CD8-positive, alpha-beta memory T cell (primary cell): ENCODE results near the gene MAMSTR. TPM values are rescaled to one million over a fixed set of nuclear protein-coding genes. Genes with fewer than 3 reads are reported as not detected.

Experiments
- CTCF ChIA-PET: fragments of 350-600 bp; sonication (Branson Sonifier 250); formaldehyde crosslinking; loops from one replicate; lab custom pipeline; 2021; ENCODE audit warnings: antibody characterized with exemption; lab: Charles Lee
- POLR2A ChIA-PET: fragments of 350-600 bp; sonication (Branson Sonifier 250); formaldehyde crosslinking; loops from one replicate; lab custom pipeline; 2021; ENCODE audit warnings: antibody characterized with exemption; lab: Charles Lee
- DNase-seq, 5 donors: peaks; one replicate each; pipeline versions ENCODE4 v3.0.0 to v3.0.0-alpha.2; 2020 to 2022; ENCODE audit warnings: mixed read lengths in 1 of 5
- H3K27ac ChIP-seq: one replicate; pipeline ENCODE4 v1.7.0; 2013; ENCODE audit warnings: low read depth, mild to moderate bottlenecking, low read length, moderate library complexity
- H3K27me3 ChIP-seq: 2 replicates; pipeline ENCODE4 v1.7.0; 2013; ENCODE audit warnings: low read length, mild to moderate bottlenecking; ENCODE audit not compliant: insufficient read depth, poor library complexity, severe bottlenecking
- H3K36me3 ChIP-seq: 2 replicates; pipeline ENCODE4 v1.7.0; 2013; ENCODE audit warnings: mild to moderate bottlenecking, low read length, moderate library complexity; ENCODE audit not compliant: insufficient read depth
- H3K4me1 ChIP-seq: 2 replicates; pipeline ENCODE4 v1.7.0; 2013; ENCODE audit warnings: mild to moderate bottlenecking, low read length, moderate library complexity; ENCODE audit not compliant: insufficient read depth
- H3K4me3 ChIP-seq: 2 replicates; pipeline ENCODE4 v1.7.0; 2013; ENCODE audit warnings: mild to moderate bottlenecking, low read length
- H3K9me3 ChIP-seq: 2 replicates; pipeline ENCODE4 v1.7.0; 2013; ENCODE audit warnings: mild to moderate bottlenecking, low read length
- H3K27ac Mint-ChIP-seq, 8 donors: one replicate each; pipeline ENCODE4 v1.8.0; 2020 to 2021; ENCODE audit warnings: mixed read lengths in 8 of 8, mild to moderate bottlenecking in 6 of 8, inconsistent platforms in 3 of 8, moderate library complexity in 3 of 8
- H3K27me3 Mint-ChIP-seq, 2 donors: one replicate each; pipeline ENCODE4 v1.8.0; 2020 to 2021; ENCODE audit warnings: mixed read lengths in 2 of 2, mild to moderate bottlenecking in 1 of 2, moderate library complexity in 1 of 2
- H3K36me3 Mint-ChIP-seq, 3 donors: one replicate each; pipeline ENCODE4 v1.8.0; 2020 to 2021; ENCODE audit warnings: mixed read lengths in 3 of 3, inconsistent platforms in 1 of 3, mild to moderate bottlenecking in 1 of 3
- H3K4me1 Mint-ChIP-seq, 3 donors: one replicate each; pipeline ENCODE4 v1.8.0; 2020 to 2021; ENCODE audit warnings: mixed read lengths in 3 of 3, inconsistent platforms in 1 of 3, mild to moderate bottlenecking in 1 of 3
- H3K4me3 Mint-ChIP-seq, 7 donors: one replicate each; pipeline ENCODE4 v1.8.0; 2020 to 2021; ENCODE audit warnings: mixed read lengths in 7 of 7, mild to moderate bottlenecking in 6 of 7, moderate library complexity in 4 of 7, inconsistent platforms in 2 of 7
- H3K9me3 Mint-ChIP-seq, 5 donors: one replicate each; pipeline ENCODE4 v1.8.0; 2020 to 2022; ENCODE audit warnings: mixed read lengths in 5 of 5, mild to moderate bottlenecking in 3 of 5, moderate library complexity in 2 of 5, inconsistent platforms in 1 of 5
- polyA plus RNA-seq: library from polyadenylated mRNA; unstranded; fragments of 300-500 nt; fragmentation: Illumina TruSeq; gene quantifications from one replicate; pipeline ENCODE4 v1.2.3, GENCODE V29; 2021
- total RNA-seq, 2 experiments: library from RNA; stranded (reverse); gene quantifications; one replicate each; pipeline ENCODE4 v1.2.3, GENCODE V29; 2021

The MAMSTR gene
- total and polyA plus RNA-seq, 3 experiments from 2014 or later, result 0.40 to 0.69 (median 0.68) TPM

DNA sequence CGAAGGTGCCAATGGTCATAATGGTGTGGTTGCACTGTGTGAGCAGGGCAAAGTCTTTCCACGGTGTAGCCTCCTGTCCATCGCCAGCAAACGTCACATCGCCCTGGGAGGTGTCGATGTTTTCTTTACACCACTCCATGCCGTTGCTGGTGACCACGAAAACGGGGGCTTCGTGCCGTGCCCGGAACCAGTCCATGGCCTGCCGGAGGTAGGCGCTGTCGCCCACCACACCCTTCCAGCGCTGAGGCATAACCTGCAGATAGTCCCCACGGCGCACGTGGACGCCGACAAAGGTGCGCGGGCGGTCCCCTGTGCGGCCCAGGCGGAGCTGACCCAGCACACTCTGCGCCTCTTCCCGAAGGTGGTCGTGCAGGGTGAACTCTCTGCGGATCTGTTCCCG, 30.8 kb upstream of the MAMSTR start:
- no peak for DNase-seq
- peaks cover 22% of the 10 kb centered on the region for H3K4me1 ChIP-seq
- H3K27me3 ChIP-seq, result peaks cover 7% of the 10 kb centered on the region
- Mint-ChIP-seq H3K4me3 (no peak overlapping the region), H3K27me3 (peaks cover 26 to 51% of the 10 kb centered on the region in 2 donors), H3K36me3 (peaks cover 0 to 2% (median 0%) of the 10 kb centered on the region in 3 donors), H3K4me1 (peaks cover 21 to 23% (median 22%) of the 10 kb centered on the region in 3 donors), H3K27ac (no peak overlapping the region), H3K9me3 (no peaks in the 10 kb centered on the region)
- no peak overlapping the region for H3K4me3 ChIP-seq
- ChIA-PET POLR2A (no interaction called here), CTCF (interaction anchor here (1.4 kb wide), 1 partner anchor 11 kb away, joined by 5 read pairs; no protein-coding TSS in a partner anchor)
- no peak overlapping the region for H3K27ac ChIP-seq
- no peaks in the 10 kb centered on the region for H3K9me3 ChIP-seq
- no peaks in the 10 kb centered on the region for H3K36me3 ChIP-seq

DNA sequence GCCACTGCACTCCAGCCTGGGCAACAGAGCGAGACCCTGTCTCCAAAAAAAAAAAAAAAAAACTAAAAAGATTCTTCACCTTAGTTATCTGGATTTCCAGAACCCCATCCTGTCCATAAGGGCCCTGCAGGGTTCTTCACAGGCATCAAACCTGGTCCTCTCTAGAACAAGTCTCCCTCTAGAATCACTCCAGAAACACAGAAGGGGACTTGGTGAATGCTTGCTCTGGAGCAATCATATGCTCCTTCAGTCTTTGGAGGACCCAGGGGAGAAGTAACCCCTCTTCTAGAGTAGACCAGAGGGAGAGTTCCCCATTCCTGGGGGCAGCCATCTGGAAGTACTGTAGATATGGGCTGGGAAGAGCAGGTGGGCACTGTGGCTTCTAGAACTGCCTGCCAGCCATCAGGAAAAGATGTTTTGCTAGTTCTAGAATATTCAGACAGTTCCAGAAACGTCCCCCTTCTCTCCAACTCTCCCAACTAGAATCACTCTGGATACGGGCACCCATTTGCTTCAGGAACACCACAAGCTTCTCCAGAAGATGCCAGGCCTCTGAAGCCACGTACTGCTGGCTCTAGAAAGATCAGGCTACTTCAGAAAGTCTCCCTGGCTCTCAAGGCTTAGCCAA, 30.2 kb upstream of the MAMSTR start:
- H3K27me3 ChIP-seq, result peaks cover 7% of the 10 kb centered on the region
- CTCF ChIA-PET, result no interaction called here
- H3K4me1 Mint-ChIP-seq, result peaks cover 22 to 23% (median 23%) of the 10 kb centered on the region in 3 donors
- H3K9me3 ChIP-seq, result no peaks in the 10 kb centered on the region
- no peaks in the 10 kb centered on the region for H3K9me3 Mint-ChIP-seq
- H3K4me3 Mint-ChIP-seq, result peak overlapping the region in 1 of 7 donors; percentile 11
- no peak overlapping the region for H3K27ac Mint-ChIP-seq
- no peaks in the 10 kb centered on the region for H3K36me3 ChIP-seq
- H3K4me3 ChIP-seq, result no peak overlapping the region
- H3K27me3 Mint-ChIP-seq, result peaks cover 25 to 53% of the 10 kb centered on the region in 2 donors
- H3K36me3 Mint-ChIP-seq, result peaks cover 0 to 2% (median 0%) of the 10 kb centered on the region in 3 donors
- POLR2A ChIA-PET, result no interaction called here
- no peak overlapping the region for H3K27ac ChIP-seq
- DNase-seq, result no peak
- peaks cover 22% of the 10 kb centered on the region for H3K4me1 ChIP-seq

DNA sequence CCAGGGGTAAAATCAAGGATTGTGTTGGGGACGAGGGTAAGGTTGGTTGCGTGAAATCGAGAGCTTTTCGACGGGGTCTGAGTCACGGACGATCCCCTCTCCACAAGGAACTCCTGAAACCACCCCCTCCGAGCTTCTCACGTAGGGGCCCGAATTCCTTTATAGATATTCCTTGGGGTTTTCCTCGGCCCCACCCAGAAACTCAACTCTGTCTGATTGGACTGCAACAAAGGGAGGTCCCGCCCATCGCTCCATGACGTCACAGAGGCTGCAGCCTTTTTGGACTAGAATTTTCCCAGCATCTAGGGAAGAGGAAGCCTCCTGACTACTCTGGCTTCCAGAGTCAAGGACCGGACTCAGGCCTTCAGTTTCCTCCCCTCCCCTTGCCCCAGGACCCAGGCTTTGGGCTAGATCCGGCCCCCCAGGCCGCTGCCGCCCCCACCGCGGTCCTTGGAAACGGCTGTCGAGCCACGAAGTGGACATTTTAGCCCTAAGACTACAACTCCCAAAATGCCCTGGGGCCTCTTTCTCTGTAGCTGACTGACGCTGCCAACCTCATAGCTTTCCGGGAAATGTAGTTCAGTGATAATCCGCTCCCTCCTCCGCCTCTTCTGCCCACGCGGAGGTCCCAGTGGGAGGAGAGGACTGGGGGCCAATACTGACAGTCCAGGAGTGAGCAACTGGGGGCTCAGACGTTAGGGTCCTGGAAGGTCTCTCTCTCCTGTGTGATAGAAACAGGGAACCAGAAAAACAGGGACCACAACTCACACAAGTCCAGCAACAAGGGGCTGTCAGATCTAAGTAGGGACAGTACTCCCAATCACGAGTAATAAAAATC, 27.4 kb upstream of the MAMSTR start, which contains the start of gene IZUMO1:
IZUMO1 (minus strand) TSS at position 172 of the 838 bp plus-strand sequence. CDS start 1,050 bp downstream, outside the sequence.
- no peaks in the 10 kb centered on the region for H3K36me3 ChIP-seq
- Mint-ChIP-seq H3K9me3 (no peaks in the 10 kb centered on the region), H3K4me1 (peaks cover 10 to 11% (median 11%) of the 10 kb centered on the region in 3 donors), H3K27me3 (peaks cover 17 to 38% of the 10 kb centered on the region in 2 donors), H3K27ac (peak within 1 kb of the TSS in 2 of 8 donors; percentile 23 to 46), H3K36me3 (peaks cover 0 to 2% (median 0%) of the 10 kb centered on the region in 3 donors), H3K4me3 (peak within 1 kb of the TSS in 2 of 7 donors; percentile 4 to 75)
- peak within 1 kb of the TSS; percentile 61 for H3K27ac ChIP-seq
- H3K4me1 ChIP-seq, result peaks cover 8% of the 10 kb centered on the region
- H3K4me3 ChIP-seq, result peak within 1 kb of the TSS; percentile 21
- DNase-seq, result peak in 3 of 5 donors; percentile 14 to 48 (median 38)
- H3K9me3 ChIP-seq, result no peaks in the 10 kb centered on the region
- ChIA-PET CTCF (interaction anchor here (1.0 kb wide), 1 partner anchor 8 kb away, joined by 3 read pairs; no protein-coding TSS in a partner anchor), POLR2A (interaction anchor here (0.5 to 0.6 kb wide), 2 partner anchors 282 to 579 kb away, joined by 3 to 4 read pairs; no protein-coding TSS in a partner anchor)
- H3K27me3 ChIP-seq, result peaks cover 7% of the 10 kb centered on the region

DNA sequence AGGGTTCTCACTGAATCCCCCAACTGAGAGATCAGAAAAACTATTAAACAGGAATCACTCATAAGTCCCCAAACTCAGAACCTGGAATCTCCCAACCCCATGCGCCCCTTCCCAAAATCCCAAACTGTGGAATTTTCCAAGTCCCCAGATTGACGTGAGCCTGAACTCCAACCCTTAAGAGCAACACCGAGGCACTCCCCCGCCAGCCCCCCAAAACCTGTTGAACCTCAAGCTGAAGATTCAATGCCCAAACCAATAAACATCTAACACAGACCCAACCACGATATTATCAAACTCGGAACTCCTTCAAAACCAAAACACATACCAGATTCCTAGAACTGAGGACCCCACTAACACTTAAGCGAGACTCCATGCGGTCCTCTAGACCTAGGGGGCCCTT, 26.6 kb upstream of the MAMSTR start:
- no peak overlapping the region for H3K27ac ChIP-seq
- Mint-ChIP-seq H3K9me3 (no peaks in the 10 kb centered on the region), H3K4me1 (peaks cover 10 to 13% (median 11%) of the 10 kb centered on the region in 3 donors), H3K36me3 (peaks cover 0 to 2% (median 0%) of the 10 kb centered on the region in 3 donors), H3K4me3 (peak overlapping the region in 1 of 7 donors; percentile 4), H3K27me3 (peaks cover 14 to 34% of the 10 kb centered on the region in 2 donors), H3K27ac (no peak overlapping the region)
- peaks cover 7% of the 10 kb centered on the region for H3K27me3 ChIP-seq
- no peak overlapping the region for H3K4me3 ChIP-seq
- peaks cover 12% of the 10 kb centered on the region for H3K4me1 ChIP-seq
- H3K9me3 ChIP-seq, result no peaks in the 10 kb centered on the region
- ChIA-PET CTCF (no interaction called here), POLR2A (no interaction called here)
- DNase-seq, result no peak
- H3K36me3 ChIP-seq, result no peaks in the 10 kb centered on the region

DNA sequence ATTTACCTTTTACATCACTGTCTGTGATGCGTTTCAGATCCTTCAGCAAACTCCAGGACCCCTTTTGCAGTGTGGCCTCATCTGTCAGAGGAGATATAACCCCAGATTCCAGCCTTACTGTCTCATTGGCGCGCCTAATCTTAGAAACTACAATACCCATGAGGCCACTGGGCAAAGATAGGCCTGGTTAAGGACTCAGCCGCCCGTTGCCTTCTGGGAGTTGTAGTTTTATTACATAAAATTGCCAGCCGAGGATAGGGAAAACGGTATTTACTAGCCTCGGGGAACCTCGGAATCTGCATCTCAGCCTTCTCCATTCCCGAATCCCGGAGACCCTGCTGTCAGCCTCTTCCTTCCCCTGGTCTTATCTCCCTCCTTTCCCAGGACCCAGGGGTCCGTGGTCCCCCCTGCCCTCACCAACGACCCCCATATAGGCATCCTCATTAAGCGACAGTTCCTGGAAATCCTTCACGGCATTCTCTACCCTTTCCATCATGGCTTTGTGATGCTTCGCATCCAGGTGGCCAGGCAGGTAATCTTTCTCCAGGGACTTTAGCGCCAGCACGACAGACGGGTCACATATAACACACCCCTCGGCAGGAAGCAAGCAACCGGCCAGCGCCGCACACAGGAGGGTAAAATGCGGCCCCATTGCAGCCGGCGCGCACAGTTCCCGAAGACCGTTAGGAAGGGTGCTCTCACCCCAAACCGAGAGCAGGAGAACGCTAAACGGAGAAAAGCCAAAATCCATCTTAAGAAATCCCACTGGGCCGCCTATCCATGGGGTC, 25.9 kb upstream of the MAMSTR start:
- no peaks in the 10 kb centered on the region for H3K36me3 ChIP-seq
- no peak overlapping the region for H3K27ac ChIP-seq
- no peaks in the 10 kb centered on the region for H3K9me3 ChIP-seq
- Mint-ChIP-seq H3K27ac (peak overlapping the region in 1 of 8 donors; percentile 46), H3K27me3 (peaks cover 14 to 31% of the 10 kb centered on the region in 2 donors), H3K9me3 (no peaks in the 10 kb centered on the region), H3K36me3 (peaks cover 0 to 2% (median 0%) of the 10 kb centered on the region in 3 donors), H3K4me1 (peaks cover 9 to 15% (median 10%) of the 10 kb centered on the region in 3 donors), H3K4me3 (no peak overlapping the region)
- peaks cover 7% of the 10 kb centered on the region for H3K27me3 ChIP-seq
- H3K4me1 ChIP-seq, result peaks cover 19% of the 10 kb centered on the region
- peak in 4 of 5 donors; percentile 35 to 60 (median 40) for DNase-seq
- POLR2A ChIA-PET, result no interaction called here
- CTCF ChIA-PET, result no interaction called here
- H3K4me3 ChIP-seq, result no peak overlapping the region

DNA sequence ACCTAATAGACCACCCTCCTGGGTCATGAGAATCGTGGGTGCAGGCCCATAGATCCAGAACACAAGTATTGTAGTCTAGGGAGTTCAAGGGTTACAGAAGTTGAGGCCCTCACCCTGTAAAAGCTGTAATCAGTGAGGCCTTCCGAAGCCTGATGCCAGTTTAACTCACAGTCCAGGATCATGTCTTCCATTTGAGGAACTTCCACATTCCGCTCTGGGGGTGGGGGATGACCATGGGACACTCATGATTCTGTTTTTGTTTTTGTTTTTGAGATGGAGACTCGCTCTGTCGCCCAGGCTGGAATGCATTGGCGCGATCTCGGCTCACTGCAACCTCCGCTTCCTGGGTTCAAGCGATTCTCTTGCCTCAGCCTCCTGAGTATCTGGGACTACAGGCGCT, 22.6 kb upstream of the MAMSTR start:
- Histone ChIP-seq H3K27me3 (peaks cover 7% of the 10 kb centered on the region), H3K4me1 (peaks cover 37% of the 10 kb centered on the region), H3K9me3 (no peaks in the 10 kb centered on the region), H3K27ac (peak overlapping the region; percentile 56), H3K4me3 (no peak overlapping the region), H3K36me3 (no peaks in the 10 kb centered on the region)
- Mint-ChIP-seq H3K27ac (peak overlapping the region in 1 of 8 donors; percentile 84), H3K36me3 (peaks cover 0 to 2% (median 0%) of the 10 kb centered on the region in 3 donors), H3K9me3 (no peaks in the 10 kb centered on the region), H3K27me3 (peaks cover 10 to 22% of the 10 kb centered on the region in 2 donors), H3K4me3 (peak overlapping the region in 2 of 7 donors; percentile 18 to 19), H3K4me1 (peaks cover 13 to 25% (median 14%) of the 10 kb centered on the region in 3 donors)
- ChIA-PET POLR2A (no interaction called here), CTCF (no interaction called here)
- no peak for DNase-seq

DNA sequence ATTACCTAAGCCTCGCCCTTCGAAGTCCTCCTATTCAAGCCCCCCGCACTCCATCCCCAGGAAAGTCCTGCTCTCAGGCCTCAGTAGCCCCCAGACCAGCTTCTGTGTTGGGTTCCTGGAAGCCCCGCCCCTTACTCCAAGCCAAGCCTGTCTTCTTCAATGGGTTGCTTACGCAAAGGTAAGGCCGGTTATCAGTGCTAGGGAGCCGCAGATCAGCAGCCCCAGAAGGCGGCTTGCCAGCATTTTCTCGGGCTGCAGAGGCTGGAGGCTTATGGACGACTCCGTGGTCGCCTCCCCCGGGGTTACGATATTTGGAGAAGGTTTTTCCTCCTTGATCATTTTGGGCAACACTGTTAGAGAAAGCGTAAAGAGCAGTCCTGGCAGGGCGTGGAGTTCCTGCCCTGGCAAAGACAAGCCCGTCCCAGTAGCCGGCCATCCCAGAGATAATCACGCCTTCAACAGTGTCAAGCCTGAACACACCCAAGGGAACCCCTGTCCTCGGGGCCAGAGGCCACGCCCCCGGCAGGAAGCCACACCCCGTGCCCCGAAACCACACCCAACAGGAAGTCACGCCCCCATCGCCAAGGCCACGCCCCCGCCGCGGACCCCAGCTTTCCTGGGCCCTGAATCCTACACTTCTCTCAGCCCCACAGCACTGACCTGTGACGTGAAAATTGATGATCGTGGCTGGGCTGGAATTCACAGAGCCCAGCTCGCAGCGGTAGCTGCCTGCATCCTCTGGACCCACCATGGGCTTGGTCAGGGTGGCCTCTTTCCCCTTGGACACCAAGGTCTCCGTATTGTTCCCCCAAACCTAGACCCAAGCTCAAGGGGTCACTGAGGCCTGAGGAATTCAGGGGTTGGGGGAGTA, 21.8 kb upstream of the MAMSTR start:
- Histone ChIP-seq H3K4me1 (peaks cover 31% of the 10 kb centered on the region), H3K36me3 (no peaks in the 10 kb centered on the region), H3K27me3 (peaks cover 7% of the 10 kb centered on the region), H3K4me3 (no peak overlapping the region), H3K9me3 (no peaks in the 10 kb centered on the region), H3K27ac (peak overlapping the region; percentile 56)
- no peaks in the 10 kb centered on the region for H3K9me3 Mint-ChIP-seq
- ChIA-PET CTCF (no interaction called here), POLR2A (no interaction called here)
- peak overlapping the region in 3 of 7 donors; percentile 19 to 78 (median 26) for H3K4me3 Mint-ChIP-seq
- peaks cover 8 to 20% of the 10 kb centered on the region in 2 donors for H3K27me3 Mint-ChIP-seq
- H3K27ac Mint-ChIP-seq, result no peak overlapping the region
- peaks cover 0 to 2% (median 0%) of the 10 kb centered on the region in 3 donors for H3K36me3 Mint-ChIP-seq
- H3K4me1 Mint-ChIP-seq, result peaks cover 13 to 24% (median 13%) of the 10 kb centered on the region in 3 donors
- DNase-seq, result no peak
